K562 (cell line): ENCODE data around the gene PRCC. TPM values are rescaled to one million over a fixed set of nuclear protein-coding genes. Genes with fewer than 3 reads are reported as not detected.
A peak's percentile ranks its signal among the peaks of the same experiment; 100 is the strongest.

ENCODE experiments used
- CREB1 ChIP-seq, 2 experiments: sonication (generic) in 1 of 2; formaldehyde crosslinking in 1 of 2; IDR thresholded peaks; 2 replicates each; pipeline versions ENCODE4 v1.6.1 to v1.8.0; 2012 to 2022; ENCODE audit warnings: inconsistent platforms in 1 of 2, mild to moderate bottlenecking in 1 of 2, missing genetic modification reagents in 1 of 2, moderate library complexity in 1 of 2
- HDAC2 ChIP-seq: fragments of 450-650 bp; IDR thresholded peaks from 2 replicates; pipeline ENCODE4 v1.6.1; 2016; ENCODE audit warnings: mild to moderate bottlenecking
- NELFE ChIP-seq: IDR thresholded peaks from 2 replicates; pipeline ENCODE4 v1.6.1; 2011; ENCODE audit warnings: mild to moderate bottlenecking; ENCODE audit not compliant: insufficient read depth, insufficient read length
- POLR2B ChIP-seq: fragments of 450-650 bp; IDR thresholded peaks from 2 replicates; pipeline ENCODE4 v1.6.1; 2018; ENCODE audit warnings: low read depth; ENCODE audit not compliant: partially characterized antibody
- SPI1 ChIP-seq: IDR thresholded peaks from 2 replicates; pipeline ENCODE4 v1.6.1; 2011; ENCODE audit warnings: low read depth, low read length, control low read depth, borderline replicate concordance
- YBX1 ChIP-seq: fragments of 450-650 bp; IDR thresholded peaks from 2 replicates; pipeline ENCODE4 v1.7.1; 2016; ENCODE audit warnings: mild to moderate bottlenecking
- ZFP36 ChIP-seq: fragments of 150-350 bp; IDR thresholded peaks from 2 replicates; pipeline ENCODE4 v1.6.1; 2018; ENCODE audit warnings: low read length, low read depth; ENCODE audit not compliant: partially characterized antibody
- ZNF41 ChIP-seq: fragments of 250-450 bp; sonication (Bioruptor Pico); conservative IDR thresholded peaks from 2 replicates; pipeline ENCODE4 v1.4.0; 2020; ENCODE audit warnings: mild to moderate bottlenecking
- ZNF766 ChIP-seq: fragments of 200-800 bp; sonication (Bioruptor generic); conservative IDR thresholded peaks from 2 replicates; pipeline ENCODE4 v1.6.1; 2016; ENCODE audit warnings: missing genetic modification characterization, missing compliant biosample characterization
- polyA plus RNA-seq, 8 experiments: library from polyadenylated mRNA; depleted of rRNA in 4 of 8; stranded (reverse) in 5 of 8; unstranded in 3 of 8; fragments of >200 nt; fragmentation: Nextera tagmentation in 2 of 8; fragmentation: Illumina TruSeq in 1 of 8; extraction: Ambion mirVana in 2 of 8; extraction: Trizol in 1 of 8; gene quantifications; 2 replicates each; pipeline versions ENCODE4 v1.2.1 to v1.2.3, GENCODE V29; 2011 to 2014; ENCODE audit warnings: inconsistent platforms in 1 of 8, missing spikeins in 1 of 8
- total RNA-seq, 7 experiments: library from RNA; depleted of rRNA in 6 of 7; stranded (reverse); fragments of >200 nt in 6 of 7; fragmentation: Illumina TruSeq in 2 of 7; extraction: Trizol in 2 of 7; gene quantifications; 2 replicates each; pipeline versions ENCODE4 v1.2.1 to v1.2.3, GENCODE V29; 2011 to 2021; ENCODE audit warnings: low replicate concordance in 1 of 7
- TF ChIP-seq, protein P1 (sequence below): IDR thresholded peaks from 2 replicates; pipeline ENCODE4 v1.6.1; 2011; ENCODE audit warnings: borderline replicate concordance, low read depth, mild to moderate bottlenecking, moderate library complexity, low read length; ENCODE audit not compliant: insufficient read depth, poor library complexity, severe bottlenecking
- TF ChIP-seq, protein P2 (sequence below): fragments of 450-650 bp; IDR thresholded peaks from 2 replicates; pipeline ENCODE4 v1.6.1; 2016; ENCODE audit warnings: low read depth, mild to moderate bottlenecking, moderate library complexity
- TF ChIP-seq, protein P3 (sequence below): sonication (generic); formaldehyde crosslinking; IDR thresholded peaks from 2 replicates; pipeline ENCODE4 v1.8.0; 2022; ENCODE audit warnings: mild to moderate bottlenecking, missing genetic modification reagents
- TF ChIP-seq, protein P4 (sequence below): fragments of 250-450 bp; sonication (Bioruptor Pico); IDR thresholded peaks from 2 replicates; pipeline ENCODE4 v1.4.0; 2020

The PRCC gene
- total and polyA plus RNA-seq, 9 of the 15 experiments (the other 6 are each of a cell fraction or from before 2014, with no cell fraction given) = 23.9 to 201 (median 41.1) TPM

DNA sequence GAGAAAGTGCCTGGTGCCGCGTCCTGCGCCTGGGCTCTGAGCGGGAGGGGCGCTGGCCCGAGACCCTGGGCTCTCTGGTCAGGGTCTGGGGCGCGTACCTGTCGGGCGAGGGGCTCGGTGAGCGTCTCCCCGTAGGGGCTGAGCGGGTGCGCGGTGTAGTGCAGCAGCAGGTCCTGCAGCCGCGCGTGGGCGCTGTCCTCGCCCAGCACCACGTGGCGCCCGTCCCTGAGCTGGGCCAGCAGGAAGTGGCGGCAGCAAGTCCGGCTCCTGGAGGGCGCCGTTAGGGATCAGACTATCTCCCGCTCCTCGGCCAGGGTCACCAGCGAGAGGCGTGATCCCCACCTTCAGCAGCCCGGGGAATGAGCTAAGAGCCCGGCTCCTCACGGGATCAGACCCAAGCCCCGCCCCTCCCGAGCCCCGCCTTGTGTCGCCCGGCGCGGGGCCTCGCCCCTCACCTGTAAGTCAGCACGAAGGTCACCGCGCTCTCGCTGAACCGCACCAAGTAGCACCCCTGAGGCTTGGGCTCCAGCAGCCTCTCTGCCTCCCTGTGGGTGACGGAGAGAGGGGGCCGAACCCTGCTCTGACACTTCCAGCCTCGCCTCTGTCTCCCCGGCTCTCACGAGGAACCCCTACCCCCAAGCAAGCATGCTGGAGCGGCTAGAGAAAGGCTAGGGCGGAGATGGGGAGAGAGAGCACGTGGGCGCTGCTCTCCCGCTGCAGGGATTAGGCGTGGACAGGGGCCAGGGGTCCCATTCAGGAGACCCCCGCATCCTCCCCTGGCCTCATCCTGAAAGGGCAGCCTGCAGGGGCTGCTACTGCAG is 46.6 kb downstream of the PRCC start (continued):
- TF ChIP-seq, protein P1, sequence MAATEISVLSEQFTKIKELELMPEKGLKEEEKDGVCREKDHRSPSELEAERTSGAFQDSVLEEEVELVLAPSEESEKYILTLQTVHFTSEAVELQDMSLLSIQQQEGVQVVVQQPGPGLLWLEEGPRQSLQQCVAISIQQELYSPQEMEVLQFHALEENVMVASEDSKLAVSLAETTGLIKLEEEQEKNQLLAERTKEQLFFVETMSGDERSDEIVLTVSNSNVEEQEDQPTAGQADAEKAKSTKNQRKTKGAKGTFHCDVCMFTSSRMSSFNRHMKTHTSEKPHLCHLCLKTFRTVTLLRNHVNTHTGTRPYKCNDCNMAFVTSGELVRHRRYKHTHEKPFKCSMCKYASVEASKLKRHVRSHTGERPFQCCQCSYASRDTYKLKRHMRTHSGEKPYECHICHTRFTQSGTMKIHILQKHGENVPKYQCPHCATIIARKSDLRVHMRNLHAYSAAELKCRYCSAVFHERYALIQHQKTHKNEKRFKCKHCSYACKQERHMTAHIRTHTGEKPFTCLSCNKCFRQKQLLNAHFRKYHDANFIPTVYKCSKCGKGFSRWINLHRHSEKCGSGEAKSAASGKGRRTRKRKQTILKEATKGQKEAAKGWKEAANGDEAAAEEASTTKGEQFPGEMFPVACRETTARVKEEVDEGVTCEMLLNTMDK = peak; percentile 81
- TF ChIP-seq ZNF766 (CRISPR knock-in tag) (peak; percentile 75), ZNF41 (CRISPR knock-in tag) (no peak), HDAC2 (0 out of 2 replicates have a peak, but pooled peaks have one; percentile 46), YBX1 (no peak), NELFE (no peak), CREB1 (IDR thresholded peaks at IDR 0.05) (no peak; the same call in 1 of the 2 replicates), CREB1 (CRISPR knock-in tag; IDR thresholded peaks at IDR 0.05) (peak; percentile 75), POLR2B (peak; percentile 54), ZFP36 (peak; percentile 10), SPI1 (0 out of 2 replicates have a peak, but pooled peaks have one; percentile 39)
- TF ChIP-seq, protein P2, sequence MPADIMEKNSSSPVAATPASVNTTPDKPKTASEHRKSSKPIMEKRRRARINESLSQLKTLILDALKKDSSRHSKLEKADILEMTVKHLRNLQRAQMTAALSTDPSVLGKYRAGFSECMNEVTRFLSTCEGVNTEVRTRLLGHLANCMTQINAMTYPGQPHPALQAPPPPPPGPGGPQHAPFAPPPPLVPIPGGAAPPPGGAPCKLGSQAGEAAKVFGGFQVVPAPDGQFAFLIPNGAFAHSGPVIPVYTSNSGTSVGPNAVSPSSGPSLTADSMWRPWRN = no peak
- TF ChIP-seq, protein P3, sequence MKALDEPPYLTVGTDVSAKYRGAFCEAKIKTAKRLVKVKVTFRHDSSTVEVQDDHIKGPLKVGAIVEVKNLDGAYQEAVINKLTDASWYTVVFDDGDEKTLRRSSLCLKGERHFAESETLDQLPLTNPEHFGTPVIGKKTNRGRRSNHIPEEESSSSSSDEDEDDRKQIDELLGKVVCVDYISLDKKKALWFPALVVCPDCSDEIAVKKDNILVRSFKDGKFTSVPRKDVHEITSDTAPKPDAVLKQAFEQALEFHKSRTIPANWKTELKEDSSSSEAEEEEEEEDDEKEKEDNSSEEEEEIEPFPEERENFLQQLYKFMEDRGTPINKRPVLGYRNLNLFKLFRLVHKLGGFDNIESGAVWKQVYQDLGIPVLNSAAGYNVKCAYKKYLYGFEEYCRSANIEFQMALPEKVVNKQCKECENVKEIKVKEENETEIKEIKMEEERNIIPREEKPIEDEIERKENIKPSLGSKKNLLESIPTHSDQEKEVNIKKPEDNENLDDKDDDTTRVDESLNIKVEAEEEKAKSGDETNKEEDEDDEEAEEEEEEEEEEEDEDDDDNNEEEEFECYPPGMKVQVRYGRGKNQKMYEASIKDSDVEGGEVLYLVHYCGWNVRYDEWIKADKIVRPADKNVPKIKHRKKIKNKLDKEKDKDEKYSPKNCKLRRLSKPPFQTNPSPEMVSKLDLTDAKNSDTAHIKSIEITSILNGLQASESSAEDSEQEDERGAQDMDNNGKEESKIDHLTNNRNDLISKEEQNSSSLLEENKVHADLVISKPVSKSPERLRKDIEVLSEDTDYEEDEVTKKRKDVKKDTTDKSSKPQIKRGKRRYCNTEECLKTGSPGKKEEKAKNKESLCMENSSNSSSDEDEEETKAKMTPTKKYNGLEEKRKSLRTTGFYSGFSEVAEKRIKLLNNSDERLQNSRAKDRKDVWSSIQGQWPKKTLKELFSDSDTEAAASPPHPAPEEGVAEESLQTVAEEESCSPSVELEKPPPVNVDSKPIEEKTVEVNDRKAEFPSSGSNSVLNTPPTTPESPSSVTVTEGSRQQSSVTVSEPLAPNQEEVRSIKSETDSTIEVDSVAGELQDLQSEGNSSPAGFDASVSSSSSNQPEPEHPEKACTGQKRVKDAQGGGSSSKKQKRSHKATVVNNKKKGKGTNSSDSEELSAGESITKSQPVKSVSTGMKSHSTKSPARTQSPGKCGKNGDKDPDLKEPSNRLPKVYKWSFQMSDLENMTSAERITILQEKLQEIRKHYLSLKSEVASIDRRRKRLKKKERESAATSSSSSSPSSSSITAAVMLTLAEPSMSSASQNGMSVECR (CRISPR knock-in tag) = peak; percentile 96; the same call in 1 of the 2 replicates
- TF ChIP-seq, protein P4, sequence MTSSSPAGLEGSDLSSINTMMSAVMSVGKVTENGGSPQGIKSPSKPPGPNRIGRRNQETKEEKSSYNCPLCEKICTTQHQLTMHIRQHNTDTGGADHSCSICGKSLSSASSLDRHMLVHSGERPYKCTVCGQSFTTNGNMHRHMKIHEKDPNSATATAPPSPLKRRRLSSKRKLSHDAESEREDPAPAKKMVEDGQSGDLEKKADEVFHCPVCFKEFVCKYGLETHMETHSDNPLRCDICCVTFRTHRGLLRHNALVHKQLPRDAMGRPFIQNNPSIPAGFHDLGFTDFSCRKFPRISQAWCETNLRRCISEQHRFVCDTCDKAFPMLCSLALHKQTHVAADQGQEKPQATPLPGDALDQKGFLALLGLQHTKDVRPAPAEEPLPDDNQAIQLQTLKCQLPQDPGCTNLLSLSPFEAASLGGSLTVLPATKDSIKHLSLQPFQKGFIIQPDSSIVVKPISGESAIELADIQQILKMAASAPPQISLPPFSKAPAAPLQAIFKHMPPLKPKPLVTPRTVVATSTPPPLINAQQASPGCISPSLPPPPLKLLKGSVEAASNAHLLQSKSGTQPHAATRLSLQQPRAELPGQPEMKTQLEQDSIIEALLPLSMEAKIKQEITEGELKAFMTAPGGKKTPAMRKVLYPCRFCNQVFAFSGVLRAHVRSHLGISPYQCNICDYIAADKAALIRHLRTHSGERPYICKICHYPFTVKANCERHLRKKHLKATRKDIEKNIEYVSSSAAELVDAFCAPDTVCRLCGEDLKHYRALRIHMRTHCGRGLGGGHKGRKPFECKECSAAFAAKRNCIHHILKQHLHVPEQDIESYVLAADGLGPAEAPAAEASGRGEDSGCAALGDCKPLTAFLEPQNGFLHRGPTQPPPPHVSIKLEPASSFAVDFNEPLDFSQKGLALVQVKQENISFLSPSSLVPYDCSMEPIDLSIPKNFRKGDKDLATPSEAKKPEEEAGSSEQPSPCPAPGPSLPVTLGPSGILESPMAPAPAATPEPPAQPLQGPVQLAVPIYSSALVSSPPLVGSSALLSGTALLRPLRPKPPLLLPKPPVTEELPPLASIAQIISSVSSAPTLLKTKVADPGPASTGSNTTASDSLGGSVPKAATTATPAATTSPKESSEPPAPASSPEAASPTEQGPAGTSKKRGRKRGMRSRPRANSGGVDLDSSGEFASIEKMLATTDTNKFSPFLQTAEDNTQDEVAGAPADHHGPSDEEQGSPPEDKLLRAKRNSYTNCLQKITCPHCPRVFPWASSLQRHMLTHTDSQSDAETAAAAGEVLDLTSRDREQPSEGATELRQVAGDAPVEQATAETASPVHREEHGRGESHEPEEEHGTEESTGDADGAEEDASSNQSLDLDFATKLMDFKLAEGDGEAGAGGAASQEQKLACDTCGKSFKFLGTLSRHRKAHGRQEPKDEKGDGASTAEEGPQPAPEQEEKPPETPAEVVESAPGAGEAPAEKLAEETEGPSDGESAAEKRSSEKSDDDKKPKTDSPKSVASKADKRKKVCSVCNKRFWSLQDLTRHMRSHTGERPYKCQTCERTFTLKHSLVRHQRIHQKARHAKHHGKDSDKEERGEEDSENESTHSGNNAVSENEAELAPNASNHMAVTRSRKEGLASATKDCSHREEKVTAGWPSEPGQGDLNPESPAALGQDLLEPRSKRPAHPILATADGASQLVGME (CRISPR knock-in tag) = 0 out of 2 replicates have a peak, but pooled peaks have one; percentile 7
